ENCODE measurements around the gene PABPN1. TPM values are rescaled to one million over a fixed set of nuclear protein-coding genes. Genes with fewer than 3 reads are reported as not detected.
A peak's percentile ranks its signal among the peaks of the same experiment; 100 is the strongest.

PABPN1 gene
- total RNA-seq, 1 experiment from 2014 or later = 126 TPM

- Histone ChIP-seq H3K9ac (ENCODE audit: low read length) (no peak overlapping the region), H3K4me2 (ENCODE audit: low read depth, low read length, poor library complexity, severe bottlenecking) (peak overlapping the region; percentile 100), H3K4me1 (ENCODE audit: low read length) (peaks cover 29% of the 10 kb centered on the region), H3K4me3 (ENCODE audit: low read length) (no peak overlapping the region), H3K9me2 (replicated peaks; ENCODE audit: insufficient read depth, low read length) (no peaks in the 10 kb centered on the region), H4K20me1 (ENCODE audit: insufficient read depth, low read depth, low read length) (no peaks in the 10 kb centered on the region), H3K79me2 (ENCODE audit: low read length) (peaks cover 21% of the 10 kb centered on the region), H2AFZ (ENCODE audit: low read length) (no peak overlapping the region), H3K27me3 (ENCODE audit: low read length) (no peaks in the 10 kb centered on the region), H3K27ac (ENCODE audit: low read length) (no peak overlapping the region), H3K36me3 (ENCODE audit: insufficient read depth, low read length) (peaks cover 23% of the 10 kb centered on the region; the same call in 1 of the 2 replicates), H3K9me3 (ENCODE audit: low read length) (no peaks in the 10 kb centered on the region)
- DNase-seq = no peak
Observed at GRCh38 chr14:23299211-23299957, 21.9 kb upstream of the PABPN1 start.

GRCh38 chr14:23299986-23300686 lies 21.1 kb upstream of the PABPN1 start:
- Histone ChIP-seq H3K4me2 (ENCODE audit: low read depth, low read length, poor library complexity, severe bottlenecking) (peak overlapping the region; percentile 100), H3K4me1 (ENCODE audit: low read length) (peaks cover 30% of the 10 kb centered on the region), H3K27ac (ENCODE audit: low read length) (peak overlapping the region; percentile 55), H3K79me2 (ENCODE audit: low read length) (peaks cover 21% of the 10 kb centered on the region), H3K4me3 (ENCODE audit: low read length) (peak overlapping the region; percentile 92), H3K27me3 (ENCODE audit: low read length) (no peaks in the 10 kb centered on the region), H3K9me3 (ENCODE audit: low read length) (no peaks in the 10 kb centered on the region), H3K9me2 (replicated peaks; ENCODE audit: insufficient read depth, low read length) (no peaks in the 10 kb centered on the region), H4K20me1 (ENCODE audit: insufficient read depth, low read depth, low read length) (no peaks in the 10 kb centered on the region), H3K9ac (ENCODE audit: low read length) (peak overlapping the region; percentile 86), H2AFZ (ENCODE audit: low read length) (no peak overlapping the region), H3K36me3 (ENCODE audit: insufficient read depth, low read length) (peaks cover 23% of the 10 kb centered on the region; the same call in 1 of the 2 replicates)
- DNase-seq = no peak

GRCh38 chr14:23300687-23301223 lies 20.5 kb upstream of the PABPN1 start:
- H3K27me3 ChIP-seq (ENCODE audit: low read length) = no peaks in the 10 kb centered on the region
- peak overlapping the region; percentile 100 for H3K4me2 ChIP-seq (ENCODE audit: low read depth, low read length, poor library complexity, severe bottlenecking)
- no peak overlapping the region for H2AFZ ChIP-seq (ENCODE audit: low read length)
- peak overlapping the region; percentile 86 for H3K9ac ChIP-seq (ENCODE audit: low read length)
- peaks cover 23% of the 10 kb centered on the region for H3K79me2 ChIP-seq (ENCODE audit: low read length)
- H3K36me3 ChIP-seq (ENCODE audit: insufficient read depth, low read length) = peaks cover 23% of the 10 kb centered on the region; the same call in 1 of the 2 replicates
- H4K20me1 ChIP-seq (ENCODE audit: insufficient read depth, low read depth, low read length) = no peaks in the 10 kb centered on the region
- peak overlapping the region; percentile 92 for H3K4me3 ChIP-seq (ENCODE audit: low read length)
- DNase-seq = no peak
- H3K4me1 ChIP-seq (ENCODE audit: low read length) = peaks cover 32% of the 10 kb centered on the region
- no peaks in the 10 kb centered on the region for H3K9me3 ChIP-seq (ENCODE audit: low read length)
- no peaks in the 10 kb centered on the region for H3K9me2 ChIP-seq (replicated peaks; ENCODE audit: insufficient read depth, low read length)
- peak overlapping the region; percentile 55 for H3K27ac ChIP-seq (ENCODE audit: low read length)

- Histone ChIP-seq H3K36me3 (ENCODE audit: insufficient read depth, low read length) (peaks cover 23% of the 10 kb centered on the region; the same call in 1 of the 2 replicates), H3K27ac (ENCODE audit: low read length) (peak overlapping the region; percentile 73), H3K4me1 (ENCODE audit: low read length) (peaks cover 38% of the 10 kb centered on the region), H3K4me3 (ENCODE audit: low read length) (peak overlapping the region; percentile 92), H3K27me3 (ENCODE audit: low read length) (no peaks in the 10 kb centered on the region), H3K4me2 (ENCODE audit: low read depth, low read length, poor library complexity, severe bottlenecking) (peak overlapping the region; percentile 100), H2AFZ (ENCODE audit: low read length) (peak overlapping the region; percentile 62; the same call in 1 of the 2 replicates), H3K9me3 (ENCODE audit: low read length) (no peaks in the 10 kb centered on the region), H3K9ac (ENCODE audit: low read length) (peak overlapping the region; percentile 86), H4K20me1 (ENCODE audit: insufficient read depth, low read depth, low read length) (no peaks in the 10 kb centered on the region), H3K9me2 (replicated peaks; ENCODE audit: insufficient read depth, low read length) (no peaks in the 10 kb centered on the region), H3K79me2 (ENCODE audit: low read length) (peaks cover 30% of the 10 kb centered on the region)
- peak; percentile 100 for DNase-seq
Observed at GRCh38 chr14:23301288-23301968, 19.8 kb upstream of the PABPN1 start.

- H3K9me2 ChIP-seq (replicated peaks; ENCODE audit: insufficient read depth, low read length) = no peaks in the 10 kb centered on the region
- peak overlapping the region; percentile 18; the same call in 1 of the 2 replicates for H2AFZ ChIP-seq (ENCODE audit: low read length)
- peak overlapping the region; percentile 73 for H3K27ac ChIP-seq (ENCODE audit: low read length)
- no peaks in the 10 kb centered on the region for H3K9me3 ChIP-seq (ENCODE audit: low read length)
- H3K79me2 ChIP-seq (ENCODE audit: low read length) = peaks cover 35% of the 10 kb centered on the region
- H3K36me3 ChIP-seq (ENCODE audit: insufficient read depth, low read length) = peaks cover 23% of the 10 kb centered on the region; the same call in 1 of the 2 replicates
- H4K20me1 ChIP-seq (ENCODE audit: insufficient read depth, low read depth, low read length) = no peaks in the 10 kb centered on the region
- no peaks in the 10 kb centered on the region for H3K27me3 ChIP-seq (ENCODE audit: low read length)
- peaks cover 38% of the 10 kb centered on the region for H3K4me1 ChIP-seq (ENCODE audit: low read length)
- no peak for DNase-seq
- H3K4me2 ChIP-seq (ENCODE audit: low read depth, low read length, poor library complexity, severe bottlenecking) = peak overlapping the region; percentile 87
- H3K9ac ChIP-seq (ENCODE audit: low read length) = peak overlapping the region; percentile 80
- peak overlapping the region; percentile 74 for H3K4me3 ChIP-seq (ENCODE audit: low read length)
Observed at GRCh38 chr14:23301969-23302289, 19.3 kb upstream of the PABPN1 start.

- peak within 1 kb of the TSS; percentile 80 for H3K9ac ChIP-seq (ENCODE audit: low read length)
- peaks cover 18% of the 10 kb centered on the region; the same call in 1 of the 2 replicates for H3K36me3 ChIP-seq (ENCODE audit: insufficient read depth, low read length)
- peak; percentile 95 for DNase-seq
- H3K79me2 ChIP-seq (ENCODE audit: low read length) = peaks cover 41% of the 10 kb centered on the region
- no peaks in the 10 kb centered on the region for H3K9me2 ChIP-seq (replicated peaks; ENCODE audit: insufficient read depth, low read length)
- H4K20me1 ChIP-seq (ENCODE audit: insufficient read depth, low read depth, low read length) = no peaks in the 10 kb centered on the region
- H3K9me3 ChIP-seq (ENCODE audit: low read length) = no peaks in the 10 kb centered on the region
- H3K4me3 ChIP-seq (ENCODE audit: low read length) = peak within 1 kb of the TSS; percentile 74
- peak within 1 kb of the TSS; percentile 18; the same call in 1 of the 2 replicates for H2AFZ ChIP-seq (ENCODE audit: low read length)
- peak within 1 kb of the TSS; percentile 73 for H3K27ac ChIP-seq (ENCODE audit: low read length)
- H3K27me3 ChIP-seq (ENCODE audit: low read length) = no peaks in the 10 kb centered on the region
- H3K4me1 ChIP-seq (ENCODE audit: low read length) = peaks cover 42% of the 10 kb centered on the region
- peak within 1 kb of the TSS; percentile 87 for H3K4me2 ChIP-seq (ENCODE audit: low read depth, low read length, poor library complexity, severe bottlenecking)
Observed at GRCh38 chr14:23302290-23303225, 18.7 kb upstream of the PABPN1 start, which contains the start of gene PPP1R3E. Gene PPP1R3E (minus strand): TSS chr14:23302859. CDS start chr14:23302576, 283 bp downstream.

GRCh38 chr14:23306412-23307145 lies 14.7 kb upstream of the PABPN1 start, which contains the start of gene BCL2L2:
Gene BCL2L2 (plus strand): TSS chr14:23306833. CDS start chr14:23307768, 935 bp downstream.
- Histone ChIP-seq H3K9me3 (ENCODE audit: low read length) (no peaks in the 10 kb centered on the region), H3K4me2 (ENCODE audit: low read depth, low read length, poor library complexity, severe bottlenecking) (peak within 1 kb of the TSS; percentile 95), H3K27me3 (ENCODE audit: low read length) (no peaks in the 10 kb centered on the region), H3K9me2 (replicated peaks; ENCODE audit: insufficient read depth, low read length) (no peaks in the 10 kb centered on the region), H3K4me3 (ENCODE audit: low read length) (peak within 1 kb of the TSS; percentile 97), H3K27ac (ENCODE audit: low read length) (peak within 1 kb of the TSS; percentile 59), H3K4me1 (ENCODE audit: low read length) (peaks cover 37% of the 10 kb centered on the region), H3K36me3 (ENCODE audit: insufficient read depth, low read length) (peaks cover 9% of the 10 kb centered on the region; the same call in 1 of the 2 replicates), H3K79me2 (ENCODE audit: low read length) (peaks cover 54% of the 10 kb centered on the region), H2AFZ (ENCODE audit: low read length) (peak within 1 kb of the TSS; percentile 69; the same call in 1 of the 2 replicates), H3K9ac (ENCODE audit: low read length) (peak within 1 kb of the TSS; percentile 98), H4K20me1 (ENCODE audit: insufficient read depth, low read depth, low read length) (no peaks in the 10 kb centered on the region)
- peak; percentile 95 for DNase-seq
